ENCODE results near the gene GLYATL1.

- no peak for TF ChIP-seq CTCF (IDR thresholded peaks at IDR 0.05)
- TF ChIP-seq POLR2AphosphoS5 (IDR thresholded peaks at IDR 0.05), result no peak
Observed at GRCh38 chr11:58902881-58903280, 36.4 kb upstream of the GLYATL1 start.
